SK-N-SH (cell line): ENCODE results near the gene THADA. TPM values are rescaled to one million over a fixed set of nuclear protein-coding genes. Genes with fewer than 3 reads are reported as not detected.
A peak's percentile ranks its signal among the peaks of the same experiment; 100 is the strongest.

Source experiments
- CTCF ChIA-PET: fragments of 300-600, 350-600 bp; formaldehyde crosslinking; extraction: SDS; loops from one replicate; lab custom pipeline; 2021; lab: Yijun Ruan, JAX
- POLR2A ChIA-PET: fragments of 350-600 bp; sonication (Branson Sonifier 250); formaldehyde crosslinking; extraction: SDS; loops from one replicate; lab custom pipeline; 2020; ENCODE audit warnings: antibody characterized with exemption, inconsistent platforms; lab: Yijun Ruan, JAX
- DNase-seq: peaks from one replicate; pipeline ENCODE4 v3.0.0; 2012
- H2AFZ ChIP-seq: fragments of 200-600 bp; sonication (generic); 2 replicates; pipeline ENCODE4 v1.8.1; 2016; ENCODE audit warnings: antibody characterized with exemption, mild to moderate bottlenecking, low read depth
- H3F3A ChIP-seq: fragments of 200-600 bp; sonication (generic); replicated peaks from 2 replicates; pipeline ENCODE3; 2016; ENCODE audit warnings: antibody characterized with exemption, mild to moderate bottlenecking; ENCODE audit not compliant: insufficient read depth
- H3K27ac ChIP-seq, 2 experiments: fragments of 200-500 bp in 1 of 2; fragments of 200-600 bp in 1 of 2; sonication (Bioruptor generic) in 1 of 2; sonication (generic), shearing (Covaris generic) in 1 of 2; 2 replicates each; pipeline versions ENCODE4 v1.5.1 to v1.6.1; 2014 to 2016; ENCODE audit warnings: low read depth in 2 of 2, inconsistent platforms in 1 of 2, low read length in 1 of 2, mild to moderate bottlenecking in 1 of 2, mixed read lengths in 1 of 2
- H3K27me3 ChIP-seq: fragments of 200-600 bp; sonication (generic), shearing (Covaris generic); 2 replicates; pipeline ENCODE4 v1.6.1; 2016; ENCODE audit warnings: mixed run types; ENCODE audit not compliant: insufficient read depth
- H3K36me3 ChIP-seq, 2 experiments: fragments of 200-500 bp in 1 of 2; fragments of 200-600 bp in 1 of 2; sonication (Bioruptor generic) in 1 of 2; sonication (generic) in 1 of 2; replicated peaks in 1 of 2; 2 replicates each; pipeline versions ENCODE3 to v1.5.1; 2014 to 2016; ENCODE audit warnings: low read length in 1 of 2, mild to moderate bottlenecking in 1 of 2; ENCODE audit not compliant: insufficient read depth in 2 of 2, control insufficient read depth in 1 of 2
- H3K4me1 ChIP-seq, 2 experiments: fragments of 200-500 bp in 1 of 2; fragments of 200-600 bp in 1 of 2; sonication (Bioruptor generic) in 1 of 2; sonication (generic), shearing (Covaris generic) in 1 of 2; 2 replicates each; pipeline versions ENCODE4 v1.5.1 to v1.6.1; 2014 to 2016; ENCODE audit warnings: low read depth in 1 of 2, low read length in 1 of 2, mixed run types in 1 of 2; ENCODE audit not compliant: insufficient read depth in 2 of 2, control insufficient read depth in 1 of 2
- H3K4me2 ChIP-seq: fragments of 200-600 bp; sonication (generic), shearing (Covaris generic); 2 replicates; pipeline ENCODE4 v1.6.1; 2017; ENCODE audit warnings: mixed run types
- H3K4me3 ChIP-seq, 2 experiments: fragments of 200-500 bp in 1 of 2; fragments of 200-600 bp in 1 of 2; sonication (Bioruptor generic) in 1 of 2; sonication (generic), shearing (Covaris generic) in 1 of 2; 2 replicates each; pipeline versions ENCODE4 v1.5.1 to v1.8.1; 2014 to 2016; ENCODE audit warnings: low read depth in 2 of 2, inconsistent platforms in 1 of 2, low read length in 1 of 2, mild to moderate bottlenecking in 1 of 2, mixed read lengths in 1 of 2, moderate library complexity in 1 of 2
- H3K79me2 ChIP-seq: fragments of 200-600 bp; sonication (generic); 2 replicates; pipeline ENCODE4 v1.8.1; 2017; ENCODE audit warnings: mild to moderate bottlenecking; ENCODE audit not compliant: insufficient read depth
- H3K9ac ChIP-seq: fragments of 200-600 bp; sonication (generic); 2 replicates; pipeline ENCODE4 v1.6.1; 2017; ENCODE audit warnings: mixed run types
- H3K9me2 ChIP-seq: fragments of 200-600 bp; sonication (generic); 2 replicates; pipeline ENCODE4 v1.6.1; 2017; ENCODE audit warnings: mixed run types
- H3K9me3 ChIP-seq: fragments of 200-600 bp; sonication (generic); 2 replicates; pipeline ENCODE4 v1.6.1; 2017; ENCODE audit warnings: mixed run types, mild to moderate bottlenecking, moderate library complexity
- H4K20me1 ChIP-seq: fragments of 200-600 bp; sonication (generic); 2 replicates; pipeline ENCODE4 v1.6.1; 2017; ENCODE audit warnings: mild to moderate bottlenecking, mixed run types; ENCODE audit not compliant: insufficient read depth
- CHD2 ChIP-seq: fragments of 150-350 bp; IDR thresholded peaks from 2 replicates; pipeline ENCODE4 v1.6.1; 2018; ENCODE audit warnings: low read length; ENCODE audit not compliant: partially characterized antibody
- EZH2phosphoT487 ChIP-seq: fragments of 200-600 bp; sonication (generic); IDR thresholded peaks from 2 replicates; pipeline ENCODE4 v1.6.1; 2017; ENCODE audit warnings: low read depth, mixed run types, mild to moderate bottlenecking, antibody characterized with exemption, moderate library complexity, borderline replicate concordance
- FOSL2 ChIP-seq: IDR thresholded peaks from 2 replicates; pipeline ENCODE4 v1.4.0; 2012; ENCODE audit warnings: low read depth, mild to moderate bottlenecking, moderate library complexity, borderline replicate concordance
- FOXJ3 ChIP-seq: sonication (generic); formaldehyde crosslinking; IDR thresholded peaks from 2 replicates; pipeline ENCODE4 v1.5.1; 2020; ENCODE audit warnings: mild to moderate bottlenecking, missing genetic modification reagents
- FOXM1 ChIP-seq: IDR thresholded peaks from 2 replicates; pipeline ENCODE4 v1.4.0; 2012; ENCODE audit warnings: low read depth, mild to moderate bottlenecking
- JUND ChIP-seq: IDR thresholded peaks from 2 replicates; pipeline ENCODE4 v1.4.0; 2012
- NFIC ChIP-seq: IDR thresholded peaks from 2 replicates; pipeline ENCODE4 v1.4.0; 2012; ENCODE audit warnings: borderline replicate concordance
- NRF1 ChIP-seq: IDR thresholded peaks from 2 replicates; pipeline ENCODE4 v1.6.1; 2012; ENCODE audit warnings: low read depth, mild to moderate bottlenecking, low read length
- POLR2AphosphoS5 ChIP-seq: IDR thresholded peaks from 2 replicates; pipeline ENCODE4 v1.6.1; 2012; ENCODE audit warnings: low read depth, low read length
- RAD21 ChIP-seq: IDR thresholded peaks from 2 replicates; pipeline ENCODE4 v1.6.1; 2012; ENCODE audit warnings: mild to moderate bottlenecking, low read length
- RCOR1 ChIP-seq: fragments of 150-350 bp; IDR thresholded peaks from 2 replicates; pipeline ENCODE4 v1.6.1; 2017; ENCODE audit warnings: antibody characterized with exemption, low read length
- RFX5 ChIP-seq: IDR thresholded peaks from 2 replicates; pipeline ENCODE4 v1.6.1; 2012; ENCODE audit warnings: mild to moderate bottlenecking, improper control_type of control experiment, low read length
- TAF1 ChIP-seq: IDR thresholded peaks from 2 replicates; pipeline ENCODE4 v1.6.1; 2012; ENCODE audit warnings: low read depth, mild to moderate bottlenecking, low read length, moderate library complexity, borderline replicate concordance
- TCF12 ChIP-seq: IDR thresholded peaks from 2 replicates; pipeline ENCODE4 v1.4.0; 2012
- WGBS: methylation state at CpG from one replicate; pipeline ENCODE4 v1.1.6; 2017; ENCODE audit warnings: low lambda C conversion rate; 5-methylcytosine and 5-hydroxymethylcytosine counted together
- polyA plus RNA-seq, 3 experiments: library from polyadenylated mRNA; depleted of rRNA; stranded (reverse); fragments of >200 nt; gene quantifications; 2 replicates each; pipeline ENCODE4 v1.2.3, GENCODE V29; 2012
- TF ChIP-seq, protein P1 (sequence below): IDR thresholded peaks from 2 replicates; pipeline ENCODE4 v1.4.0; 2012; ENCODE audit warnings: low read depth, borderline replicate concordance
- TF ChIP-seq, protein P2 (sequence below): fragments of 150-350 bp; IDR thresholded peaks from 2 replicates; pipeline ENCODE4 v1.6.1; 2017; ENCODE audit warnings: antibody characterized with exemption, low read length, low read depth, borderline replicate concordance
- TF ChIP-seq, protein P3 (sequence below): IDR thresholded peaks from 2 replicates; pipeline ENCODE4; 2012
- TF ChIP-seq, protein P4 (sequence below): IDR thresholded peaks from 2 replicates; pipeline ENCODE4 v1.4.0; 2012; ENCODE audit warnings: low read depth

Gene THADA
- polyA plus RNA-seq, 1 of the 3 experiments (the other 2 are of a cell fraction) = 25.6 TPM

DNA sequence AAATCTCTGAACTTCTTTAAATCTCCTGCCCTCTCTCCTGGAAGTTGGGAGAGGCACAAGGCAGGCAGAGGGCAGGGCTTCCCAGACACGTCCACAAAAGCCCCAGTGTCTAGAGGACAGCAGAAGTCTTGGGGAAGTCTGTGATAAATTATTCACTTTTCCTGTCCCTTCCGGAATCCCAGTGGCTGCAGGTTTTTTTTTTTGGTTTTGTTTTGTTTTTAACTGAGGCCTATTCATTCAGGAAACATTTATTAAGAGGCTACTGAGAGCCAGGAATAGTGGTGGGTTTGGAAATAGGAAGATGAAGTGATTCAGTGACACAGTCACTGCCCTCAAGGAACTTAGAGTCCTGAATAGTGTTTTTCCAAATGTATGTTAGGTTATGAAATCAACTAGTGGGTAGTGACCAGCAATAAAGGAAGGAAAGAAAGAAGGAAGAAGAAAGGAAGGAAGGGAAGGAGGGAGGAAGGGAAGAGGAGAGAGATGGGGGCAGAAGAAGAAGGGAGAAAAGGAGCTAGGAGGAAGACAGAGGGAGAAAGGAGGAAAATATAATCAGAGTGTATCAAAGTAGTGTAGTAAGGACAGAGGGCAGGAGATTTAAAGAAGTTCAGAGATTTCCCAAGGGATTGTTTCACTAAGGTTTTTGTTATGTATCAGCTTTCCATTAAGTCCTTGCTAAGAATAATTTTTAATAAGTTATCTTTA, 270.6 kb downstream of the THADA start (continued):
- TF ChIP-seq, protein P1, sequence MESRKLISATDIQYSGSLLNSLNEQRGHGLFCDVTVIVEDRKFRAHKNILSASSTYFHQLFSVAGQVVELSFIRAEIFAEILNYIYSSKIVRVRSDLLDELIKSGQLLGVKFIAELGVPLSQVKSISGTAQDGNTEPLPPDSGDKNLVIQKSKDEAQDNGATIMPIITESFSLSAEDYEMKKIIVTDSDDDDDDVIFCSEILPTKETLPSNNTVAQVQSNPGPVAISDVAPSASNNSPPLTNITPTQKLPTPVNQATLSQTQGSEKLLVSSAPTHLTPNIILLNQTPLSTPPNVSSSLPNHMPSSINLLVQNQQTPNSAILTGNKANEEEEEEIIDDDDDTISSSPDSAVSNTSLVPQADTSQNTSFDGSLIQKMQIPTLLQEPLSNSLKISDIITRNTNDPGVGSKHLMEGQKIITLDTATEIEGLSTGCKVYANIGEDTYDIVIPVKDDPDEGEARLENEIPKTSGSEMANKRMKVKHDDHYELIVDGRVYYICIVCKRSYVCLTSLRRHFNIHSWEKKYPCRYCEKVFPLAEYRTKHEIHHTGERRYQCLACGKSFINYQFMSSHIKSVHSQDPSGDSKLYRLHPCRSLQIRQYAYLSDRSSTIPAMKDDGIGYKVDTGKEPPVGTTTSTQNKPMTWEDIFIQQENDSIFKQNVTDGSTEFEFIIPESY = no peak

DNA sequence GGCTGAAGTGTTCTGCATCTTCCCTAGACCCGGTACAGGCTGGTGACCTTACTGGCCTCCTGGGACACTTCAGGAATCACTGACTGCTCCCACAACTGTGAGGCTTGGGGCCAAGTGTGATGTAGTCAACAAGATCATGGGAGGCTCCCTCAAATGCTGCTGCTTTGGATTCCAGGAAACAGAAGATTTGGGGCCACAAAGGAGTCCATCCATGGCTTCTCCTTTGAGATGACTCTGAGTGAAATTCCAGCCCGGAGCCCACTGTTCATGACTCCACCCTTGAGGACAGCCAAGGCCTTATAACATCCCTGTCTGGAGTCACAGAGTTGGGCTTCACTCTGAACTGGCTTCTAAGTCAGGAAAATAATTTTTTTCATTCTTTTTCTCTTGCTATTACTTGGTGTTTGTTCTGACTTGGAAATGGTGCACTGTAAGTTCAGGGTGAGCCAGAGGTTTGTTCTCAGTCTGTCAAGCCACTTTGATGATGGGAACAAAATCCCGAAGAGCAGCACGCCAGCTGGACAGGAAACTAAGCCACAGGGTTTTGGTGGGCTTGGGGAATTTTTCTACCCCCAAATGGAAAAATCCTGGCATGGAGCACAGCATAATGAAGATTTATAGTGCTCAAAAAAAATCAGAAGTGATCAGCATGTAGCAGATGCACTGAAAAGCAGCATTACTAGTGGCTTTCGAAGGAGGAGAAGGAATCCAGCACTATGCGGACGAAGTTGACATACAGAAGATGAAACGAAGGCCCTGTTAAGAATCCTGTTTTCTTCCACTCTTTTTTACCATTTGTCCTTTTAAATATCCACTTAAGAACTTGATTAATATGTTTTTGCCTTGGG, 271.4 kb downstream of the THADA start:
- 95% methylated on average over 7 of the region's 8 CpGs for WGBS
- H3K9me2 ChIP-seq = no peaks in the 10 kb centered on the region
- H3K9ac ChIP-seq = no peak overlapping the region
- no peaks in the 10 kb centered on the region for H3K27me3 ChIP-seq
- ChIA-PET POLR2A (no interaction called here), CTCF (no interaction called here)
- no peak for DNase-seq
- peaks cover 19 to 38% of the 10 kb centered on the region in 2 experiments for H3K4me1 ChIP-seq
- no peaks in the 10 kb centered on the region for H4K20me1 ChIP-seq
- H3K79me2 ChIP-seq = no peaks in the 10 kb centered on the region
- no peaks in the 10 kb centered on the region for H3K9me3 ChIP-seq
- TF ChIP-seq, protein P2, sequence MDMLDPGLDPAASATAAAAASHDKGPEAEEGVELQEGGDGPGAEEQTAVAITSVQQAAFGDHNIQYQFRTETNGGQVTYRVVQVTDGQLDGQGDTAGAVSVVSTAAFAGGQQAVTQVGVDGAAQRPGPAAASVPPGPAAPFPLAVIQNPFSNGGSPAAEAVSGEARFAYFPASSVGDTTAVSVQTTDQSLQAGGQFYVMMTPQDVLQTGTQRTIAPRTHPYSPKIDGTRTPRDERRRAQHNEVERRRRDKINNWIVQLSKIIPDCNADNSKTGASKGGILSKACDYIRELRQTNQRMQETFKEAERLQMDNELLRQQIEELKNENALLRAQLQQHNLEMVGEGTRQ = no peak
- TF ChIP-seq TCF12 (no peak), RFX5 (no peak), JUND (no peak), POLR2AphosphoS5 (no peak), FOSL2 (no peak), EZH2phosphoT487 (no peak), NFIC (no peak), FOXM1 (no peak), RCOR1 (no peak), FOXJ3 (CRISPR knock-in tag) (no peak), CHD2 (no peak), NRF1 (no peak), TAF1 (no peak), RAD21 (no peak)
- TF ChIP-seq, protein P3, sequence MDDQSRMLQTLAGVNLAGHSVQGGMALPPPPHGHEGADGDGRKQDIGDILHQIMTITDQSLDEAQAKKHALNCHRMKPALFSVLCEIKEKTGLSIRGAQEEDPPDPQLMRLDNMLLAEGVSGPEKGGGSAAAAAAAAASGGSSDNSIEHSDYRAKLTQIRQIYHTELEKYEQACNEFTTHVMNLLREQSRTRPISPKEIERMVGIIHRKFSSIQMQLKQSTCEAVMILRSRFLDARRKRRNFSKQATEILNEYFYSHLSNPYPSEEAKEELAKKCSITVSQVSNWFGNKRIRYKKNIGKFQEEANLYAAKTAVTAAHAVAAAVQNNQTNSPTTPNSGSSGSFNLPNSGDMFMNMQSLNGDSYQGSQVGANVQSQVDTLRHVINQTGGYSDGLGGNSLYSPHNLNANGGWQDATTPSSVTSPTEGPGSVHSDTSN = no peak
- TF ChIP-seq, protein P4, sequence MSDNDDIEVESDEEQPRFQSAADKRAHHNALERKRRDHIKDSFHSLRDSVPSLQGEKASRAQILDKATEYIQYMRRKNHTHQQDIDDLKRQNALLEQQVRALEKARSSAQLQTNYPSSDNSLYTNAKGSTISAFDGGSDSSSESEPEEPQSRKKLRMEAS = no peak
- TF ChIP-seq, protein P1 = no peak
- H3K4me2 ChIP-seq = no peak overlapping the region
- peaks cover 22% of the 10 kb centered on the region for H3F3A ChIP-seq
- no peaks in the 10 kb centered on the region for H3K36me3 ChIP-seq
- H3K27ac ChIP-seq = peak overlapping the region in 1 of 2 experiments; percentile 30; a peak in 2 of 4 replicates
- no peak overlapping the region for H2AFZ ChIP-seq
- no peak overlapping the region for H3K4me3 ChIP-seq
